COR-L47 (cell line): Measurements from ENCODE around the gene CLTA.
A peak's percentile ranks its signal among the peaks of the same experiment; 100 is the strongest.

Source experiments
- DNase-seq: peaks from one replicate; lab custom pipeline; 2025; lab: John Stamatoyannopoulos, UW

The CLTA gene, protein sequence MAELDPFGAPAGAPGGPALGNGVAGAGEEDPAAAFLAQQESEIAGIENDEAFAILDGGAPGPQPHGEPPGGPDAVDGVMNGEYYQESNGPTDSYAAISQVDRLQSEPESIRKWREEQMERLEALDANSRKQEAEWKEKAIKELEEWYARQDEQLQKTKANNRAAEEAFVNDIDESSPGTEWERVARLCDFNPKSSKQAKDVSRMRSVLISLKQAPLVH

DNA sequence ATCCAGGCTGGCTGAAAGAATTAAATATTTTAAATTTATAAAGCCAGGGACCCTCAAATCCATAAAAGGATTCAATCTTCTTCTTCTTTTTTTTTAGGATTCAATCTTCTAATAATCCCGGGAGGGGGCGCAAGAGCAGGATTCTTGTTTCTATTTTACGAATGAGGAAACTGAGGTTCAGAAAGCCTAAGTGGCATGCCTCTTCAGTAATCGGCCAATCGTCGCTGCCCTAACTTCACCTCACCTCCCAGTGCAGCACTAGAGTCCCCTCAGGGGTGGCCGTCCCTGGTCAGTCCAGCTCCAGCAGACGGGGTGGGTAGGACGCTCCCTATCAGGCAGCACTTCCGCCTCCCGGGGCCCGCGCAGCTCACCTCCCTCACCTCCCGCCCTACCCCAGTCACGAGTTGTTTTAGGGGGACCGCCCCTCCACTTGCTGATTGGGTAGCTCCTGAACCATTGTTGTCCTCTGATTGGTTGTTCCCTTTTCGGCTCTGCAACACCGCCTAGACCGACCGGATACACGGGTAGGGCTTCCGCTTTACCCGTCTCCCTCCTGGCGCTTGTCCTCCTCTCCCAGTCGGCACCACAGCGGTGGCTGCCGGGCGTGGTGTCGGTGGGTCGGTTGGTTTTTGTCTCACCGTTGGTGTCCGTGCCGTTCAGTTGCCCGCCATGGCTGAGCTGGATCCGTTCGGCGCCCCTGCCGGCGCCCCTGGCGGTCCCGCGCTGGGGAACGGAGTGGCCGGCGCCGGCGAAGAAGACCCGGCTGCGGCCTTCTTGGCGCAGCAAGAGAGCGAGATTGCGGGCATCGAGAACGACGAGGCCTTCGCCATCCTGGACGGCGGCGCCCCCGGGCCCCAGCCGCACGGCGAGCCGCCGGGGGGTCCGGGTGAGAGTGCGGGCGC lies at the start of gene CLTA:
CLTA (plus strand) TSS at position 534 of the 902 bp plus-strand sequence; CDS start at position 670, 136 bp downstream.
- peak; percentile 97 for DNase-seq

DNA sequence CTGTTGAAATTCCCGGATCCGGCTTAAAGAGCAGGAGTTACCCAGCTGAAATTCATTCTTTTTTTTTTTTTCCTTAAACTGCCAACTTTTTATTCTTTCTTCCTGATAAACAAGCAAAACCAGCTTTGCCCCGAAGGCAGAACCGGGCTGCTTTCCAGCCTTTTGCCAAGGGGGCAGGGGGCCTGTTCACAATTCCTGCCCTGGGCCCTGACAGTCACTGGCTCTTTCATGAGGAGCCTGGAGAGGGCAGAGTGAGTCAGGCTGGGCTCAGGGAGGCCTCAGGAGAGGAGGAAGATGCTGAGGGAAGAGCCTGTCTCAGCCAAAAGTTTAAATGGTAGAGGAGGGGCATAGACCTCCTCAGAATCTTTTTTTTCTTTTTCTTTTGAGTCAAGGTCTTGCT lies 49.4 kb upstream of the CLTA start:
- DNase-seq: no peak

DNA sequence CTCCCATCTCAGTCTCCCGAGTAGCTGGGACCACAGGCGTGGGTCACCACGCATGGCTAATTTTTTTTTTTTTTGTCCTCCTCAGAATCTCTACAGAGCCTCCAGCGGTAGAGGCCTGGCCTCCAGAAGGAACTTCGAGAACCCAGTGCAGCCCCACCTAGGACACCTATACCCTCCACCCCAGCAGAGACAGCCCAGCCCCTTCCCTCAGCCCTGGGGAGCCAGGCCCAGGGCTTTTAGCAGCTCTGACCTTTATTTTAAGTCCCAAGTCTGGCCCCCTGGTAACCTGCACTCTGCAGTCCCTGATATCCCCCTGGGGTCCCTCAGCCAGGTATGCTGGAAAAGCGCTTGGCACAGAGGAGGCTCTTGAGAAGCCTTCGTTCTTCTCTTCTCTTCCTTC lies 49.0 kb upstream of the CLTA start:
- no peak for DNase-seq

DNA sequence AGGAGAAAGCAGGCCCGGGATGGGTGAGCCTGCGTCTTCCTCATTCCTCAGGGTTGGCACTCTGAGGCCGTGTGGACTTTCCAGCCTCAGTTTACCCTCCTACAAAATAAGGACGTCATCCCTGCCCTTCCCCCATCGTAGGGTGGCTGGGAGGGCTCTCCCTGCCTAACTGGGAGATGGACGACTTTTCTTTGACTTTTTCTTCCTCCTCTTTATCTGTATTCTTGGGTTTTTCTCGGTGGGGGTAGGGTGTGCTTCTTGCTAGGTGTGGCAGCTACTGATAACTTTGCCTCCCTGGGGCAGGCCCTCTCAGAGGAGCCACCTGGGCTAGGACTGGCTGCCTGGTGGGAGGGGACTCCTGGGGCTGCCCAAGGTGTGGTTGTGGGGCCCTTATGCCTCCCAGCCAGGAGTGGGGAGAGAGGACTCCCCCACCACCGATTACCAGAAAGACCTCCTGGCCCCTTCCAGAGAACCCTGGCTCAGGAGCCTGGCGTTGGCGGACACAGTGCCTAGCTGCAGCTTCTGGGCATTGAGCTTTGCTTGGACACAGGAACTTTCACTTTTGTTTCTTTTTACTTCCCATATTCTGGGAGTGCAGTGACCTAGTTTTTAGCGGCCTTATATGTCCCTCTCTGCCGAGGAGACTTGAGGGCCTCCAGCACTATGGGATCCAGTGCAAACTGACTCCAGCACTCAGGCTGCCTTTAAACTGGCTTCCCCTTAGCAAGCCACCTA lies 48.0 kb upstream of the CLTA start:
- DNase-seq: no peak

DNA sequence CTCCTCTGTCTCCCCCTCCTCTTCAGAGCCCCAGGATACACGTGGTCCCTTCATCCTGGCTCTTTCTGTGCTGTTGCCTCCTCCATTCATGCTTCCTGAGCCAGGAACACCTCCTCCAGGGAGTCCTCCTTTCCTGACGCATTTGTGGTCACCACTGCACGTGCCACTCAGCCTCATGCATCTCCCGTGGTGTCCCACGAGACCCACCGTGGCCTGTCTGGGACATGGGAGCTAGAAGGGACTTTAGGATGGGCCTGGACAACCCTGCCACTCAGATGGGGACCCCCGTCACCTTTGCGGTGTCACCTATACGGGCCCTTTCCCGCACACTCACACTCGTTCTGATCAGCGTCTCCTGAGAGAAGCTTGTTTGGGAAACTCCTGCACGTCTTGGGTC lies 47.5 kb upstream of the CLTA start:
- no peak for DNase-seq

DNA sequence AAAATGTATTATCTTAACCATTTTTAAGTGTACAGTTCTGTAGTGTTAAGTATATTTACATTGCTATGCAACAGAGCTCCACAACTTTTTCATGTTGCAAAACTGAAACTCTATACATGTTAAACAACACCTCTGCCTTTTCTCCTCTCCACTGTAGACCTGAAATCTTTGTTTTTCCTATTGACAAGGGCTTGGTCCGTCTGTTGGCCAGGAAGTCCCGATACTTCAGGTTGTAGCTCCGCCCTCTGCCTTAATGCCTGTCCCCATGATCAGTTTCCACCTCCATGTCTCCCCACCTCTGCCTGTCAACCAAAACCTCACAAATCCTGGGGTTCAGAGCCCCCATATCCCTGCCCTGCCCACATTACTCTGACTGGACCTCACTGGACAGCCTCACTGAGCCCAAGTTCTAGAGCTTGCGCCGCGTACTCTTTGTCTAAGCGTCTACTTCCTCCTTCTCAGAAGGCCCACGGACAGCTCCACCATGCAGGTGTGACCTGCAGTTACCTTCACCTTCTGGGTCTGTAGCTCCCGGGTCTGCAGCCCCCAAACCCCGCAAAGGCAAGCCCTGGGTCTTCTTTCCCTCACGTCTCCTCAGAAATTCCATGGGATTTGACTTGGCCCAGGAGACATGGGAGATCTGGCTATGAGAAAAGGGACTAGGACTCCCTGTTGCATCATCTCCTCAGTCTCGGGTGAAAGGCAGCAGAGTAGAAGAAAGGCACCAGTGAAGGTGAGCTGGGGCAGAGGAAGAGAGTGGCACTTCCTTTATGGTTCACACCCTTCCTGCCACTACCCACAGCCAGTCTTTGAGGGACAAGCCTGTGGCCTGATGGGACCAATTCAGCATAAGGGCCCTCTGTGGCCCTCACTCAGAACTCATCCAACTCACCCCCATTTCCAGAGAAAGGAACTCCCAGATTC lies 46.1 kb upstream of the CLTA start:
- no peak for DNase-seq

DNA sequence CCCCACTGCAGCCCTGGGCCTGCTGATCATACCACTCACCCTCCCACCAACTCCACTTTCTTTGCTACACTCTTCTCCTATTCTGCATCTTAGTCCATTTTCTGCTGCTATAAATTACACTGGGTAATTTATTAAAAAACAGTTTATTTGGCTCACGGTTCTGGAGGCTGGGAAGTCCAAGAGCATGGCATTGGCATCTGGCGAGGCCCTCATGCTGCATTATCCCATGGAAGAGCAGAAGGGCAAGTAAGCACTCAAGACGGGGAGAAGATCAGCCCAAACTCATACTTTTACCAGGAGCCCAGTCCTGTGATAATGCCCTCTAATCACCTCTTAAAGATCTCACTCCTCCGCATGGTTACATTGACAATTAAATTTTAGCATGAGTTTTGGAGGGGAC lies 44.8 kb upstream of the CLTA start:
- no peak for DNase-seq

DNA sequence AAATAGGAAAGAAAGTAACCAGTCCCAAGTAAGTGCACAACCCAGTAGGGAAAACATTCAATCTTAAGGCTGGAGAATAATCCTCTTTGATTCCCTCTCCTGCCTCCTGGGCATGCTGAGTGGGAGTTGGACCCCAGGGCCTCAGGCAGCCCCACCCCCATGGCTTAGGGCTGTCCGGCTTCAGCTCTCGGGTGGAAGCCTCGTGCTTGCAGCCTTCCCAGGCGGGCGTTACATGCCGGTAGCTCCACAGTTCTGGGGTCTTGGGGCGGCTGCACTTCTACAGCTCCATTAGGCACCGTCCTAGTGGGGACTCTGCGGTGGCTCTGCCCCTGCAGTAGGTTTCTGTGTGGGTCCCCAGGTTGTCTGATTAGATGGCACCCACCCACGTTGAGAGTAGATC lies 44.1 kb upstream of the CLTA start:
- no peak for DNase-seq

DNA sequence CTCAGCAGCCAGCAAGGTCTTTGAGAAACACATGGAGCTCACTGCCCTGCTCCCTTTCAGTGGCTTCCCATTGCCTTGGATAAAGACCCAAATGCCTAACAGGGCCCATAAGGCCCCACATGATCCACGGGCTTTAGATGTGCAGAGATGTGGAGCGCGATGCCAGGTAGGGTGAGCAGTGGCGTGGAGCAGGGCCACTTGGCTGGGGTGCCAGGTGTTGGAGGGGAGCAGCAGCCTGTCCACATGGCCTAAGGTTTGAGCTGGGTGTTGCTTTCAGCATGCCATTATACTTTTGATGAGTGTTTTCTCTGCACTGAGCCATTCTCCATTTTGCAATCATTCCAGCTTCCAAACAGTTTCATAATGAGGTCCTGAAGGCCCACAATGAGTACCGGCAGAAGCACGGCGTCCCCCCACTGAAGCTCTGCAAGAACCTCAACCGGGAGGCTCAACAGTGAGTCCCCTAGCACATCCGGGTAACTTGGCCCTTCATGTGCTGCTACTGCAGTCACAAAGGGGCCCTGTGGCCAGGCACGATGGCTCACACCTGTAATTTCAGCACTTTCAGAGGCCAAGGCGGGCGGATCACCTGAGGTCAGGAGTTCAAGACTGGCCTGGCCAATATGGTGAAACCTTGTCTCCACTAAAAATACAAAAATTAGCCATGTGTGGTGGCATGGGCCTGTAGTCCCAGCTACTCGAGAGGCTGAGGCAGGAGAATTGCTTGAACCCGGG lies 43.1 kb upstream of the CLTA start:
- no peak for DNase-seq

DNA sequence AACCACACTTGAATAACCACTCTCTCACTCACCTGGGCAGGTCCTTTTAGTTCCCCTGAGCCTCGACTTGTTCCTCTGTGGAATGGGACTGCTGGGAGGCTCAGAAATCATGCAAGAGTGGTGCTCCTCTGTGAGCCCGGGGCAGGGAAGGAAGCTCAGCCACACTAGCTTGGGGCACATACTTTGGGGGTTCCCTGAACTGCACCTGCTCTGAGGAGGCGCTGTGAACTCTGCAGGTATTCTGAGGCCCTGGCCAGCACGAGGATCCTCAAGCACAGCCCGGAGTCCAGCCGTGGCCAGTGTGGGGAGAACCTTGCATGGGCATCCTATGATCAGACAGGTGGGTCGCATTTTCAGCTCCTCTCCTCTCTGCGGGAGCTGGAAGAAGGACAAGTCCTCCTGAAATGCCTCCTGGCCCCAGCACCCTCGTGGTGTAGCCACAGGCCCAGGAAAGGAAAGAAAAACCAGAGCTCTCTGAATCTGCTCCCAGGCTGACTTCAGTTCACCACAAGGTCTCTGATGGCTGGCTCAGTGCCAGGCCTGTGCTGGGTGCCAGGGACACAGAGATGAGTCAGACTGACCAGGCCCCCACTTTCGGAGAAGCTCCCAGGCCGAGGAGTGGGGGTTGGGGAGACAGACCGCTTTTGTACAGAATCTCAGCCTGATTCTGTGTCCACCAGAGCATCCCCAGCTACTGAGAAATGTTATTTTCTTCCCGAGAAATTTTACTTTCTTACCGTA lies 42.2 kb upstream of the CLTA start:
- no peak for DNase-seq

DNA sequence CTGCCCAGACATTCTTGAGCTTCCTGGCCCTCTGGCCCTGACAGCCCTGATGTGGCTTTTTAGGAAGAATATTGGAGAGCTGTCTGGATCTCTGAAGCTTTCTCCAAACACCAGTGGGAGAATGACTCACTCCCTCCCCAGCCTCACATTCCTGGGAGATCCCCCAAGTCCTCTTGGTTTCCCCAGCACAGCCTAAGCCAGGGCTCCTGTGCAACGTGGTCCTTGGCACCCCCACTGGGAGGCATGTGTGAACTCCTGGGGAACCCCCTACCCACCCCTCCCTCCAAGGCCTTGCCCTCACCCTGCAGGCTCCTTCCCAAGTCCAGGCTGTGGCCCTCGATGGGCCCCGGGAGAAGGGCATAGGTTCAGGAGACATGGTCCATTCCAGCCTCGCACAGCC lies 41.5 kb upstream of the CLTA start:
- no peak for DNase-seq

DNA sequence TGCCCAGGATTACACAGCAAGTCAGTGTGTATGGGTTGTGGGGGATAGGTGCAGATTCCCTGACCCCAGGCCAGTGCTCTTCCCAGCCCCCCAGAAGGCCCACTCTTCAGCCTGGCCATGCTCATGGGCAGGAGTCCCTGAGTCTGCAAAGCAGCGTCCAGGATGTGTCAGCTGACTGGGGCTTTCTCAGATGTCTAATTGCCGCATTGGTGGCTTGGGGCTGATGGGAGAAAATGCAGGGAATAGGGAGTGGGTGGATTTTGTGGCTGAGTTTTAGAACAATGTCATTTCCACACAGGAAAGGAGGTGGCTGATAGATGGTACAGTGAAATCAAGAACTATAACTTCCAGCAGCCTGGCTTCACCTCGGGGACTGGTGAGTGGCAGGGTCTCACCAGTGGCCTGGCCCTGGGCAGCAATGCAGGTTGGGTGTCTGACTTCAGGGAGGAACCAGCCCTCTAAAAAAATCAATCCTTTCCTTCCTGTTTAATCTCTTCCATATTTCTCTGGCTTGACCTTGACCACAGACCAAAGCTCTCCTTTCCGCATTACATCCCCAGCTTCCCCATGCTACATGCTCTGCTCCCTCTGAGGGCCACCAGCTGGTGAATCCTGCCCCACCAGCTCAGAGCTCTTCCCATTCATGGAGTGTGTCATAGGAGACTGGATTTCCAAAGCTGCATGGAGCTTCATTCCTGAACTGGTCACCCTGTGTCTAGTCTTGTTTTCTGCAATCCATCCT lies 40.0 kb upstream of the CLTA start:
- no peak for DNase-seq

DNA sequence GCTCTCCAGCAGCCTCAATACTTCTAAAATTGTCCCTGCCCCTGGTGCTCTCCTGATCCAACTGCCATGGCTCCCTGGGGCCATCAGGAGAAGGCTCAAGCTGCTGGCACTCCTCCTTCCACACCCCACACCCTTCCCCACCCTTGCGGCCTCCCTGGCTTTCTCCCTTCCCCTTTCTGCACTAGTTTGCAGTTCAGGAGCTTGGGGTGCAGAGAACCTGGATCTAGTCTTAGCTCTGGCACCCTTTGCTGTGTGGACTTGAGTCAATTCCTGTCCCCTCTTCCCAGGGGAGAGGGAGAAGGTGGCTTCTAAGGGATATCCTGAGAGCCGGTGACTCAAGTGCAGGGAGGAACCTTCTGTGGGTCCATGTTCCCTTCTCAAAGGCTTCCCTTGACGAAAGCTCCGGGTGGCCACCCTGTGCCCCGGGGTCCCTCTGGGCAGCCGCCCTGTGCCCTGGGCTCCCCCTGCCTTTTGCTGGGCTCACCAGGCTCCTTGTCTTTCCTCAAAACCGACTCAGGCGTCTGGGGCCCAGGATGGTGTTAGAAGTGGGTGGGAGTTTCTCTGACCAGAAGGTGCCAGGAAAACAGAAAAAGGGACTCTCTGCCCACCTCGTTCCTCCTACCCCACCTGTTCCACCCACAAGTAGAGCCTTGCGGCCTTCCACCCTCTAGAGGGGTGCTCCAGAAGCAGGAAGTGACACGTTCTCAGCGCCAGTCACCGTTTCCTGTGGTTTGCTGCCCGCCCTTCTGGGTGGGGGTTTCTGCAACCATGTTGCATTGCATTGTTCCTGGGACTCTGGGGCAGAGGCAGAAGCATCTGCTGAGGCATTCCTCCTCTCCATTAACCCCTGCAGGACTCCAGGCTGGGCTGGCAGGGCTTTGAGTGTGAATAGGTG lies 39.2 kb upstream of the CLTA start:
- DNase-seq: no peak

DNA sequence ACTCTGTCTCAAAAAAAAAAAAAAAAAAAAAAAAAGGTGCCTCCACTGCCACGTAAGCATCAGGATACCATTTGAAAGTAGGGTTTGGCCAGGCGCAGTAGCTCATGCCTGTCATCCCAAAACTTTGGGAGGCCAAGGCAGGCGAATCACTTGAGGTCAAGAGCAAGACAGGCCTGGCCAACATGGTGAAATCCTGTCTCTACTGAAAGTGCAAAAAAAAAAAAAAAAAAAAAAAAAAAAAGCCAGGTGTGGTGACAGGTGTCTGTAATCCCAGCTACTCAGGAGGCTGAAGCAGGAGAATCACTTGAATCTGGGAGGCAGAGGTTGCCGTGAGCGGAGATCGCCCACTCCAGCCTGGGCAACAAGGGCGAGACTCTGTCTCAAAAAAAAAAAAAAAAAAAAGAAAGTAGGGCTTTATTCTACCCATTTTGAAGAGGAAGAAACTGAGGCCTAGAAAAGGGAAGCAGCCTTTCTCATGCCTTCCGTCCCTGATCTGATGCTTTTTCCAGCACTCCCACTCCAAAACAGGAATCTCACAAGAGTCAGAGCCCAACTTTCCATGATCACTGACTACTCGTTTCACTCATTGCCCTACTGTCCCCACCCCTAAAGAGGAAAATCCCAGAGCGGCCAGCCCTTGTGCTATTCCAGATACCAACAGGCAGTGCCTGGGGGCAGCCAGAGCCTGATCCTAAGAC lies 37.8 kb upstream of the CLTA start:
- DNase-seq: no peak

DNA sequence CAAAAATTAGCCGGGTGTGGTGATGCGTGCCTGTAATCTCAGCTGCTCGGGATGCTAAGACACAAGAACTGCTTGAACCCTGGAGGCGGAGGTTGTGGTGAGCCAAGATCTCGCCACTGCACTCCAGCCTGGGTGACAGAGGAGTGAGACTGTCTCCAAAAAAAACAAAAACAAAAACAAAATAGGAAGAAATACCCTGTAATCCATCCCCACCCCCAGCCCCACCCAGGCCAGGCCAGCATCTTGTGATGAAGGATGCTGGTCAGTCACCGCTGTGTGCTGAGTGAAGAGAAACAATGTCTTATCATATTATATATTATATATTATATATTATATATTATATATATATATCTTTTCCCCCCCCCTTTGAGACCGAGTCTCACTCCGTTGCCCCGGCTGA lies 37.0 kb upstream of the CLTA start:
- DNase-seq: no peak

DNA sequence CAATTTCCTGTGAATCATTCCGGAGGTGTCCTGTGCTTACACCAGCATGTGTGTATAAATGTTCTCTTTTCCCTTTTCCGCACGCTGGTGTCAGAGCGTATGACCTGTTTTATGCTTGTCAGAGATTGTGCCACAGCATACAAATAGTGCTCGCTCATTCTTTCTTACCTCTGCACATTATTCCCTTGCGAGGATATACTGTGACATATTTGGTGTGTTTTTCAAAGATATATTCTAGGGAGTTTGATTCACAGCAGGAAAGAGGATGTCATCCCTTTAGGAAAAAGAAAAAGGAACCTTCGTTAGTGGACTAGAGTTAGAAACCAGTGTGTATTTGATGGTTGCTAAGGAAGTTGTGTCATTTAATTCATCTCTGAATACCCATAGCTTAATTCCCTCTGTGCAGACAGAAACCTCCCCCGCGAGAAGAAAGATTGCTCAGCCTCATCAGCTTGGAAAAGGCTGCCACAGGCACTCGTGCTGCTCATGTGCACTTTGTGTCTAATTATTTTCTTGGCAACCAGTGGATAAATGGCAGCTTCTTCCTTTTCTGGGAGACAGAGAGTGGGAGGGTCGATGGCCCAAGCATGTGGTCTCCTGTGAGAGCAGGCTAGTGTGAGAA lies 36.3 kb upstream of the CLTA start:
- peak; percentile 14 for DNase-seq

DNA sequence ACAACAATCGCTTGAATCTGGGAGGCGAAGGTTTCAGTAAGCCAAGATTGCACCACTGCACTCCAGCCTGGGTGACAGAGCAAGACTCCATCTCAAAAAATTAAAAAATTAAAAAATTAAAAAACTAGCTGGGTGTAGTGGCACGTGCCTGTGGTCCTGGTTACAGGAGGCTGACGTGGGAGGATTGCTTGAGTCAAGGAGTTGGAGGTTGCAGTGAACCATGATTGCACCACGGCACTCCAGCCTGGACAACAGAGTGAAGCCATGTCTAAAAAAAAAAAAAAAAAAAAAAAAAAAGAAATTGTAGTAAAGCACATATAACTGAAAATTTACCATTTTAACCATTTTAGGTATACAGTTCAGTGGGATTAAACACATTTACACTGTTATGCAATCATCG lies 34.6 kb upstream of the CLTA start:
- no peak for DNase-seq

DNA sequence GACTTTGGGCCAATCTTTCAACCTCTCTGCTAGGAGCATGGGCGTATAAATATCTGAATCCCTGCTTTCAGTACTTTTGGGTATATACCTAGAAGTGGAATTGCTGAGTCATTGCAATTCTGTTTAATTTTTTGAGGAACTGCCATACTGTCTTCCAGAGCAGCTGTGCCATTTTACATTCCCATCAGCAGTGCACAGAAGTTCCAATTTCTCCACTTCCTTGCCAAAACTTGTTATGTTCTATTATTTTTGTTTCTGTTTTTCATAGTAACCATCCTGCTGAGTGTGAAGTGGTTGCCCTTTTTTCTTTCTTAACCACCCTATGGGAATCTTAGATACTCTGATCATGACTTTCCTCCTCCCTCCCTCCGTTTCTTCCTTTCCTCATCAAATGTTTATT lies 32.6 kb upstream of the CLTA start:
- no peak for DNase-seq
